Measurements from ENCODE around the gene ENKD1.

Gene ENKD1

GRCh38 chr16:67666559-67667452 is at the start of gene ENKD1, which contains the start of gene C16orf86:
Gene ENKD1, minus strand, starts transcription at chr16:67666750. Its CDS starts 308 bp downstream, at chr16:67666442.
Gene C16orf86, plus strand, starts transcription at chr16:67666814. Its CDS starts 157 bp downstream, at chr16:67666971.
- DNase-seq (ENCODE audit: low read depth): peak; percentile 90
- H3K4me3 ChIP-seq (ENCODE audit: low read depth, low read length): peak within 1 kb of the TSS; percentile 69
- no peak for TF ChIP-seq CTCF (IDR thresholded peaks at IDR 0.05; ENCODE audit: insufficient read depth, low read depth, low read length, missing control alignments)

- no peak for TF ChIP-seq CTCF (IDR thresholded peaks at IDR 0.05; ENCODE audit: insufficient read depth, low read depth, low read length, missing control alignments)
- DNase-seq (ENCODE audit: low read depth): no peak
- no peak overlapping the region for H3K4me3 ChIP-seq (ENCODE audit: low read depth, low read length)
Observed at GRCh38 chr16:67716097-67716496, 49.5 kb upstream of the ENKD1 start.

- no peak for DNase-seq (ENCODE audit: low read depth)
- H3K4me3 ChIP-seq (ENCODE audit: low read depth, low read length): no peak overlapping the region
- no peak for TF ChIP-seq CTCF (IDR thresholded peaks at IDR 0.05; ENCODE audit: insufficient read depth, low read depth, low read length, missing control alignments)
Observed at GRCh38 chr16:67714522-67714921, 48.0 kb upstream of the ENKD1 start.

GRCh38 chr16:67713647-67714273 is 47.2 kb upstream of the ENKD1 start:
- H3K4me3 ChIP-seq (ENCODE audit: low read depth, low read length): no peak overlapping the region
- no peak for DNase-seq (ENCODE audit: low read depth)
- no peak for TF ChIP-seq CTCF (IDR thresholded peaks at IDR 0.05; ENCODE audit: insufficient read depth, low read depth, low read length, missing control alignments)

- DNase-seq (ENCODE audit: low read depth): no peak
- H3K4me3 ChIP-seq (ENCODE audit: low read depth, low read length): no peak overlapping the region
- no peak for TF ChIP-seq CTCF (IDR thresholded peaks at IDR 0.05; ENCODE audit: insufficient read depth, low read depth, low read length, missing control alignments)
Observed at GRCh38 chr16:67710607-67711006, 44.1 kb upstream of the ENKD1 start.

GRCh38 chr16:67709050-67709449 is 42.5 kb upstream of the ENKD1 start:
- TF ChIP-seq CTCF (IDR thresholded peaks at IDR 0.05; ENCODE audit: insufficient read depth, low read depth, low read length, missing control alignments): no peak
- no peak overlapping the region for H3K4me3 ChIP-seq (ENCODE audit: low read depth, low read length)
- no peak for DNase-seq (ENCODE audit: low read depth)
